HepG2 (cell line): ENCODE results near the gene CCDC30. TPM values are rescaled to one million over a fixed set of nuclear protein-coding genes. Genes with fewer than 3 reads are reported as not detected.

ENCODE experiments used
- CREBL2 ChIP-seq: sonication (generic); formaldehyde crosslinking; IDR thresholded peaks from 2 replicates; pipeline ENCODE4 v1.8.1; 2023; ENCODE audit warnings: missing genetic modification reagents, mild to moderate bottlenecking, borderline replicate concordance
- DMTF1 ChIP-seq: sonication (generic); formaldehyde crosslinking; IDR thresholded peaks from 2 replicates; pipeline ENCODE4 v1.4.0; 2020; ENCODE audit warnings: mild to moderate bottlenecking, missing genetic modification reagents
- JDP2 ChIP-seq: sonication (generic); formaldehyde crosslinking; IDR thresholded peaks from 2 replicates; pipeline ENCODE4 v1.8.1; 2022; ENCODE audit warnings: missing genetic modification reagents, borderline replicate concordance
- JUN ChIP-seq: sonication (generic); formaldehyde crosslinking; IDR thresholded peaks from 2 replicates; pipeline ENCODE4 v1.4.0; 2020; ENCODE audit warnings: mild to moderate bottlenecking, missing genetic modification reagents
- KLF16 ChIP-seq, 2 experiments: sonication (generic) in 1 of 2; formaldehyde crosslinking in 1 of 2; IDR thresholded peaks; 2 replicates each; pipeline versions ENCODE4 v1.6.1 to v1.8.0; 2016 to 2023; ENCODE audit warnings: missing genetic modification reagents in 2 of 2, missing compliant biosample characterization in 1 of 2
- RELA ChIP-seq: sonication (generic); formaldehyde crosslinking; IDR thresholded peaks from 2 replicates; pipeline ENCODE4 v1.4.0; 2020; ENCODE audit warnings: missing genetic modification reagents
- REXO4 ChIP-seq: sonication (generic); formaldehyde crosslinking; IDR thresholded peaks from 2 replicates; pipeline ENCODE4 v1.8.0; 2022; ENCODE audit warnings: missing genetic modification reagents, mild to moderate bottlenecking, borderline replicate concordance
- SCMH1 ChIP-seq: sonication (generic); formaldehyde crosslinking; IDR thresholded peaks from 2 replicates; pipeline ENCODE4 v1.9.0; 2021; ENCODE audit warnings: missing genetic modification reagents, mild to moderate bottlenecking, borderline replicate concordance
- TBL1XR1 ChIP-seq: fragments of 150-350 bp; IDR thresholded peaks from 2 replicates; pipeline ENCODE4 v1.6.1; 2014; ENCODE audit warnings: borderline replicate concordance, low read length; ENCODE audit not compliant: partially characterized antibody
- XRCC5 ChIP-seq: fragments of 200-400 bp; formaldehyde crosslinking; optimal IDR thresholded peaks from 2 replicates; pipeline ENCODE3; 2017; ENCODE audit warnings: mild to moderate bottlenecking, low read length
- ZNF30 ChIP-seq: sonication (generic); formaldehyde crosslinking; IDR thresholded peaks from 2 replicates; pipeline ENCODE4 v1.5.0; 2020; ENCODE audit warnings: mild to moderate bottlenecking, missing genetic modification reagents
- ZNF543 ChIP-seq: sonication (generic); formaldehyde crosslinking; IDR thresholded peaks from 2 replicates; pipeline ENCODE4 v1.4.0; 2020; ENCODE audit warnings: mild to moderate bottlenecking, missing genetic modification reagents
- ZNF672 ChIP-seq: sonication (generic); formaldehyde crosslinking; IDR thresholded peaks from 2 replicates; pipeline ENCODE4 v1.8.1; 2022; ENCODE audit warnings: missing genetic modification reagents
- ZSCAN31 ChIP-seq: sonication (generic); formaldehyde crosslinking; IDR thresholded peaks from 2 replicates; pipeline ENCODE4 v1.5.0; 2020; ENCODE audit warnings: low read depth, mild to moderate bottlenecking, missing genetic modification reagents
- polyA plus RNA-seq, 8 experiments: library from polyadenylated mRNA; depleted of rRNA in 3 of 8; stranded (reverse) in 7 of 8; unstranded in 1 of 8; fragments of >200 nt; fragmentation: Illumina TruSeq in 4 of 8; extraction: Trizol in 4 of 8; gene quantifications; 2 replicates each; pipeline versions ENCODE4 v1.2.1 to v1.2.3, GENCODE V29; 2011 to 2016; ENCODE audit warnings: low read depth in 4 of 8, missing spikeins in 1 of 8, mixed read lengths in 1 of 8; ENCODE audit not compliant: insufficient read depth in 1 of 8
- total RNA-seq, 5 experiments: library from RNA; depleted of rRNA; stranded (reverse); fragments of >200 nt; fragmentation: Illumina TruSeq; extraction: Trizol; gene quantifications; 2 replicates each; pipeline ENCODE4 v1.2.3, GENCODE V29; 2016; ENCODE audit warnings: low read depth in 1 of 5
- TF ChIP-seq, protein P1 (sequence below): sonication (generic); formaldehyde crosslinking; IDR thresholded peaks from 2 replicates; pipeline ENCODE4 v1.5.1; 2020; ENCODE audit warnings: mild to moderate bottlenecking, missing genetic modification reagents, borderline replicate concordance
- TF ChIP-seq, protein P2 (sequence below): sonication (generic); formaldehyde crosslinking; IDR thresholded peaks from 2 replicates; pipeline ENCODE4 v1.4.0; 2020; ENCODE audit warnings: missing genetic modification reagents

Gene CCDC30
- total and polyA plus RNA-seq, 2 of the 13 experiments (the other 11 are each of a cell fraction or from before 2014, with no cell fraction given) = 0.25 to 0.77 TPM

GRCh38 chr1:42657981-42658876, 195.1 kb downstream of the CCDC30 start, which contains the start of gene PPIH (continued):
- TF ChIP-seq, protein P1, sequence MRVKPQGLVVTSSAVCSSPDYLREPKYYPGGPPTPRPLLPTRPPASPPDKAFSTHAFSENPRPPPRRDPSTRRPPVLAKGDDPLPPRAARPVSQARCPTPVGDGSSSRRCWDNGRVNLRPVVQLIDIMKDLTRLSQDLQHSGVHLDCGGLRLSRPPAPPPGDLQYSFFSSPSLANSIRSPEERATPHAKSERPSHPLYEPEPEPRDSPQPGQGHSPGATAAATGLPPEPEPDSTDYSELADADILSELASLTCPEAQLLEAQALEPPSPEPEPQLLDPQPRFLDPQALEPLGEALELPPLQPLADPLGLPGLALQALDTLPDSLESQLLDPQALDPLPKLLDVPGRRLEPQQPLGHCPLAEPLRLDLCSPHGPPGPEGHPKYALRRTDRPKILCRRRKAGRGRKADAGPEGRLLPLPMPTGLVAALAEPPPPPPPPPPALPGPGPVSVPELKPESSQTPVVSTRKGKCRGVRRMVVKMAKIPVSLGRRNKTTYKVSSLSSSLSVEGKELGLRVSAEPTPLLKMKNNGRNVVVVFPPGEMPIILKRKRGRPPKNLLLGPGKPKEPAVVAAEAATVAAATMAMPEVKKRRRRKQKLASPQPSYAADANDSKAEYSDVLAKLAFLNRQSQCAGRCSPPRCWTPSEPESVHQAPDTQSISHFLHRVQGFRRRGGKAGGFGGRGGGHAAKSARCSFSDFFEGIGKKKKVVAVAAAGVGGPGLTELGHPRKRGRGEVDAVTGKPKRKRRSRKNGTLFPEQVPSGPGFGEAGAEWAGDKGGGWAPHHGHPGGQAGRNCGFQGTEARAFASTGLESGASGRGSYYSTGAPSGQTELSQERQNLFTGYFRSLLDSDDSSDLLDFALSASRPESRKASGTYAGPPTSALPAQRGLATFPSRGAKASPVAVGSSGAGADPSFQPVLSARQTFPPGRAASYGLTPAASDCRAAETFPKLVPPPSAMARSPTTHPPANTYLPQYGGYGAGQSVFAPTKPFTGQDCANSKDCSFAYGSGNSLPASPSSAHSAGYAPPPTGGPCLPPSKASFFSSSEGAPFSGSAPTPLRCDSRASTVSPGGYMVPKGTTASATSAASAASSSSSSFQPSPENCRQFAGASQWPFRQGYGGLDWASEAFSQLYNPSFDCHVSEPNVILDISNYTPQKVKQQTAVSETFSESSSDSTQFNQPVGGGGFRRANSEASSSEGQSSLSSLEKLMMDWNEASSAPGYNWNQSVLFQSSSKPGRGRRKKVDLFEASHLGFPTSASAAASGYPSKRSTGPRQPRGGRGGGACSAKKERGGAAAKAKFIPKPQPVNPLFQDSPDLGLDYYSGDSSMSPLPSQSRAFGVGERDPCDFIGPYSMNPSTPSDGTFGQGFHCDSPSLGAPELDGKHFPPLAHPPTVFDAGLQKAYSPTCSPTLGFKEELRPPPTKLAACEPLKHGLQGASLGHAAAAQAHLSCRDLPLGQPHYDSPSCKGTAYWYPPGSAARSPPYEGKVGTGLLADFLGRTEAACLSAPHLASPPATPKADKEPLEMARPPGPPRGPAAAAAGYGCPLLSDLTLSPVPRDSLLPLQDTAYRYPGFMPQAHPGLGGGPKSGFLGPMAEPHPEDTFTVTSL (CRISPR knock-in tag) = 0 out of 2 replicates have a peak, but pooled peaks have one; percentile 21
- TF ChIP-seq ZNF672 (CRISPR knock-in tag) (no peak), TBL1XR1 (peak; percentile 23), ZNF543 (CRISPR knock-in tag) (peak; percentile 40; the same call in 1 of the 2 replicates), CREBL2 (CRISPR knock-in tag) (no peak), SCMH1 (no peak), RELA (CRISPR knock-in tag) (no peak), REXO4 (no peak), ZNF30 (CRISPR knock-in tag) (peak; percentile 77; the same call in 1 of the 2 replicates), KLF16 (CRISPR knock-in tag; IDR thresholded peaks at IDR 0.05) (peak in 1 of 2 experiments; percentile 94; a peak in 2 of 4 replicates), XRCC5 (no peak), ZSCAN31 (CRISPR knock-in tag) (peak; percentile 91), JDP2 (no peak; the same call in 1 of the 2 replicates), DMTF1 (CRISPR knock-in tag) (no peak), JUN (CRISPR knock-in tag) (no peak)
- TF ChIP-seq, protein P2, sequence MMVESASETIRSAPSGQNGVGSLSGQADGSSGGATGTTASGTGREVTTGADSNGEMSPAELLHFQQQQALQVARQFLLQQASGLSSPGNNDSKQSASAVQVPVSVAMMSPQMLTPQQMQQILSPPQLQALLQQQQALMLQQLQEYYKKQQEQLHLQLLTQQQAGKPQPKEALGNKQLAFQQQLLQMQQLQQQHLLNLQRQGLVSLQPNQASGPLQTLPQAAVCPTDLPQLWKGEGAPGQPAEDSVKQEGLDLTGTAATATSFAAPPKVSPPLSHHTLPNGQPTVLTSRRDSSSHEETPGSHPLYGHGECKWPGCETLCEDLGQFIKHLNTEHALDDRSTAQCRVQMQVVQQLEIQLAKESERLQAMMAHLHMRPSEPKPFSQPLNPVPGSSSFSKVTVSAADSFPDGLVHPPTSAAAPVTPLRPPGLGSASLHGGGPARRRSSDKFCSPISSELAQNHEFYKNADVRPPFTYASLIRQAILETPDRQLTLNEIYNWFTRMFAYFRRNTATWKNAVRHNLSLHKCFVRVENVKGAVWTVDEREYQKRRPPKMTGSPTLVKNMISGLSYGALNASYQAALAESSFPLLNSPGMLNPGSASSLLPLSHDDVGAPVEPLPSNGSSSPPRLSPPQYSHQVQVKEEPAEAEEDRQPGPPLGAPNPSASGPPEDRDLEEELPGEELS (CRISPR knock-in tag) = no peak; the same call in 1 of the 2 replicates
